A549 (cell line): Measurements from ENCODE around the gene PMS1. TPM values are rescaled to one million over a fixed set of nuclear protein-coding genes. Genes with fewer than 3 reads are reported as not detected.

Source experiments
- ATAC-seq, 2 experiments: fragments of 200-7000 bp in 1 of 2; fragments of >200 bp in 1 of 2; cut with Nextera tagmentation in 1 of 2; cut with Tn5 transposase in 1 of 2; 3 replicates each; pipeline versions ENCODE4 v1.8.0 to v1.9.1; 2018 to 2020; ENCODE audit warnings: mild to moderate bottlenecking in 1 of 2, moderate library complexity in 1 of 2
- CTCF ChIA-PET: fragments of 300-600 bp; sonication (Branson Sonifier 250); formaldehyde crosslinking; extraction: SDS; loops from one replicate; lab custom pipeline; 2021; ENCODE audit warnings: antibody characterized with exemption, inconsistent platforms; lab: Yijun Ruan, JAX
- POLR2A ChIA-PET: fragments of 350-600 bp; formaldehyde crosslinking; extraction: SDS; loops from one replicate; lab custom pipeline; 2021; ENCODE audit warnings: antibody characterized with exemption, inconsistent platforms; lab: Yijun Ruan, JAX
- DNase-seq, 2 experiments: peaks; one replicate each; pipeline versions ENCODE4 v3.0.0 to v3.0.0-alpha.2; 2011 to 2016; ENCODE audit warnings: low read depth in 1 of 2, low spot score in 1 of 2
- FAIRE-seq: peaks from 2 replicates; lab custom pipeline; 2011; peaks lifted over from hg19 to GRCh38; lab: Jason Lieb, UNC
- H3K27ac ChIP-seq, 2 experiments: fragments of >200 bp; sonication (Bioruptor Twin); formaldehyde crosslinking; 3 replicates each; pipeline ENCODE4 v1.5.1; 2016 to 2017
- H3K4me1 ChIP-seq: fragments of >200 bp; sonication (Bioruptor Twin); formaldehyde crosslinking; 3 replicates; pipeline ENCODE4 v1.6.1; 2016
- H3K4me2 ChIP-seq: fragments of >200 bp; sonication (Bioruptor Twin); formaldehyde crosslinking; 3 replicates; pipeline ENCODE4 v1.6.1; 2016
- H3K4me3 ChIP-seq: fragments of >200 bp; sonication (Bioruptor Twin); formaldehyde crosslinking; 3 replicates; pipeline ENCODE4 v1.5.1; 2016
- H3K9me3 ChIP-seq: fragments of >200 bp; sonication (Bioruptor Twin); formaldehyde crosslinking; 3 replicates; pipeline ENCODE4 v1.6.1; 2016
- ATOH8 ChIP-seq: fragments of 250-450 bp; sonication (Bioruptor Pico); IDR thresholded peaks from 2 replicates; pipeline ENCODE4 v1.5.0; 2020; ENCODE audit warnings: low read depth, mild to moderate bottlenecking, moderate library complexity
- CEBPB ChIP-seq, 2 experiments: fragments of >200 bp in 1 of 2; sonication (Bioruptor Twin) in 1 of 2; formaldehyde crosslinking in 1 of 2; IDR thresholded peaks; 2 replicates each; pipeline ENCODE4 v1.6.1; 2012 to 2016
- EP300 ChIP-seq, 2 experiments: fragments of >200 bp; sonication (Bioruptor Twin); formaldehyde crosslinking; IDR thresholded peaks; 2 replicates in 1 of 2; 3 replicates in 1 of 2; pipeline ENCODE4 v1.6.1; 2016 to 2017
- FOSB ChIP-seq: fragments of 250-450 bp; sonication (Bioruptor Pico); IDR thresholded peaks from 2 replicates; pipeline ENCODE4 v1.5.0; 2020; ENCODE audit warnings: mild to moderate bottlenecking, moderate library complexity
- FOSL2 ChIP-seq, 2 experiments: fragments of 450-650 bp in 1 of 2; fragments of >200 bp in 1 of 2; sonication (Bioruptor Twin) in 1 of 2; formaldehyde crosslinking; IDR thresholded peaks; 2 replicates each; pipeline versions ENCODE4 v1.5.0 to v1.6.1; 2016 to 2020; ENCODE audit warnings: mild to moderate bottlenecking in 1 of 2, moderate library complexity in 1 of 2
- FOXS1 ChIP-seq: fragments of 250-450 bp; sonication (Bioruptor Pico); IDR thresholded peaks from 2 replicates; pipeline ENCODE4 v1.5.0; 2020; ENCODE audit warnings: mild to moderate bottlenecking, moderate library complexity
- HDAC2 ChIP-seq: fragments of 200-600 bp; sonication (generic); IDR thresholded peaks from 2 replicates; pipeline ENCODE4 v1.6.1; 2016
- HOXA7 ChIP-seq: fragments of 250-450 bp; sonication (Bioruptor Pico); IDR thresholded peaks from 2 replicates; pipeline ENCODE4 v1.5.0; 2020; ENCODE audit warnings: mild to moderate bottlenecking, moderate library complexity
- HOXB13 ChIP-seq: fragments of 250-450 bp; sonication (Bioruptor Pico); IDR thresholded peaks from 2 replicates; pipeline ENCODE4 v1.5.0; 2020; ENCODE audit warnings: low read depth, mild to moderate bottlenecking, moderate library complexity
- HOXB5 ChIP-seq: fragments of 250-450 bp; sonication (Bioruptor Pico); IDR thresholded peaks from 2 replicates; pipeline ENCODE4 v1.5.0; 2020; ENCODE audit warnings: mild to moderate bottlenecking, moderate library complexity
- JUN ChIP-seq, 2 experiments: fragments of >200 bp; sonication (Bioruptor Twin); formaldehyde crosslinking; IDR thresholded peaks; 2 replicates in 1 of 2; 3 replicates in 1 of 2; pipeline ENCODE4 v1.6.1; 2016 to 2017
- KDM5A ChIP-seq: fragments of 200-600 bp; sonication (generic); IDR thresholded peaks from 2 replicates; pipeline ENCODE4 v1.6.1; 2016; ENCODE audit warnings: antibody characterized with exemption, mild to moderate bottlenecking
- MAZ ChIP-seq: fragments of 150-350 bp; IDR thresholded peaks from 2 replicates; pipeline ENCODE4 v1.6.1; 2014; ENCODE audit warnings: antibody characterized with exemption, low read depth, low read length, borderline replicate concordance
- MYC ChIP-seq: IDR thresholded peaks from 2 replicates; pipeline ENCODE4 v1.6.1; 2012; ENCODE audit warnings: mild to moderate bottlenecking, inconsistent platforms, low read length, improper control_type of control experiment, borderline replicate concordance
- NFE2L2 ChIP-seq: fragments of 150-350 bp; conservative IDR thresholded peaks from 2 replicates; pipeline ENCODE4 v1.6.1; 2014; ENCODE audit warnings: low read length
- NPAS2 ChIP-seq: fragments of 250-450 bp; sonication (Bioruptor Pico); IDR thresholded peaks from 2 replicates; pipeline ENCODE4 v1.8.0; 2022; ENCODE audit warnings: mild to moderate bottlenecking, moderate library complexity, borderline replicate concordance
- NR3C1 ChIP-seq: fragments of >200 bp; sonication (Bioruptor Twin); formaldehyde crosslinking; IDR thresholded peaks from 3 replicates; pipeline ENCODE4 v1.6.1; 2017
- PBX3 ChIP-seq: IDR thresholded peaks from 2 replicates; pipeline ENCODE4 v1.6.1; 2012
- POLR2AphosphoS2 ChIP-seq: conservative IDR thresholded peaks from 2 replicates; pipeline ENCODE4 v1.6.1; 2012; ENCODE audit warnings: low read length, improper control_type of control experiment, inconsistent platforms
- RCOR1 ChIP-seq: fragments of 150-350 bp; IDR thresholded peaks from 2 replicates; pipeline ENCODE4 v1.6.1; 2014; ENCODE audit warnings: antibody characterized with exemption, low read length, low read depth
- RFX5 ChIP-seq: fragments of 450-650 bp; IDR thresholded peaks from 2 replicates; pipeline ENCODE4 v1.7.1; 2014; ENCODE audit warnings: antibody characterized with exemption, mild to moderate bottlenecking, moderate library complexity
- RNF2 ChIP-seq: fragments of 200-600 bp; sonication (generic); IDR thresholded peaks from 2 replicates; pipeline ENCODE4 v1.6.1; 2016; ENCODE audit warnings: low read depth, mild to moderate bottlenecking, antibody characterized with exemption, moderate library complexity, borderline replicate concordance
- SREBF2 ChIP-seq: fragments of 450-650 bp; IDR thresholded peaks from 2 replicates; pipeline ENCODE4 v1.6.1; 2014; ENCODE audit warnings: mild to moderate bottlenecking, moderate library complexity
- TFCP2L1 ChIP-seq: fragments of 250-450 bp; sonication (Bioruptor Pico); IDR thresholded peaks from 2 replicates; pipeline ENCODE4 v1.5.0; 2021; ENCODE audit warnings: mild to moderate bottlenecking
- TP53 ChIP-seq: fragments of 250-450 bp; sonication (Bioruptor Pico); IDR thresholded peaks from 2 replicates; pipeline ENCODE4 v1.5.0; 2021; ENCODE audit warnings: mild to moderate bottlenecking, moderate library complexity
- ZNF302 ChIP-seq: fragments of 250-450 bp; sonication (Bioruptor Pico); IDR thresholded peaks from 2 replicates; pipeline ENCODE4 v1.9.0; 2021; ENCODE audit warnings: inconsistent platforms, mild to moderate bottlenecking, moderate library complexity
- ZSCAN20 ChIP-seq: fragments of 250-450 bp; sonication (Bioruptor Pico); IDR thresholded peaks from 2 replicates; pipeline ENCODE4 v1.8.0; 2022; ENCODE audit warnings: mild to moderate bottlenecking, moderate library complexity
- WGBS: methylation state at CpG from one replicate; pipeline ENCODE4 v1.1.6; 2017; ENCODE audit errors: missing lambda C conversion rate; 5-methylcytosine and 5-hydroxymethylcytosine counted together
- polyA plus RNA-seq, 4 experiments: library from polyadenylated mRNA; depleted of rRNA in 3 of 4; stranded (reverse); fragments of >200 nt; fragmentation: RNase III in 1 of 4; extraction: RNeasy Plus Mini Kit Qiagen cat#74134 plus additional on column Dnase treatment in 1 of 4; gene quantifications; 2 replicates in 3 of 4; 3 replicates in 1 of 4; pipeline ENCODE4 v1.2.3, GENCODE V29; 2011 to 2017
- TF ChIP-seq, protein P1 (sequence below): fragments of 150-350 bp; IDR thresholded peaks from 2 replicates; pipeline ENCODE4 v1.6.1; 2014; ENCODE audit warnings: low read depth, mild to moderate bottlenecking, low read length
- TF ChIP-seq, protein P2 (sequence below): fragments of >200 bp; sonication (Bioruptor Twin); formaldehyde crosslinking; IDR thresholded peaks from 2 replicates; pipeline ENCODE4 v1.6.1; 2016

PMS1 gene
- polyA plus RNA-seq, 2 of the 4 experiments (the other 2 are of a cell fraction) = 16.1 to 28.9 TPM

GRCh38 chr2:189860161-189860560, 75.9 kb downstream of the PMS1 start:
- DNase-seq (no peak), ATAC-seq (no peak), FAIRE-seq (no peak)
- Histone ChIP-seq H3K4me1 (peaks cover under 1% of the 10 kb centered on the region; the same call in 1 of the 3 replicates), H3K4me2 (no peak overlapping the region), H3K9me3 (no peaks in the 10 kb centered on the region), H3K27ac (no peak overlapping the region), H3K4me3 (no peak overlapping the region)
- TF ChIP-seq POLR2AphosphoS2 (no peak), ATOH8 (CRISPR knock-in tag) (no peak), ZNF302 (CRISPR knock-in tag) (no peak), RCOR1 (no peak), RNF2 (no peak), FOSL2 (IDR thresholded peaks at IDR 0.05) (no peak), FOSL2 (CRISPR knock-in tag; IDR thresholded peaks at IDR 0.05) (no peak), CEBPB (IDR thresholded peaks at IDR 0.05) (no peak), SREBF2 (no peak), EP300 (IDR thresholded peaks at IDR 0.05) (no peak), FOSB (CRISPR knock-in tag) (no peak), HDAC2 (no peak), FOXS1 (CRISPR knock-in tag) (no peak), ZSCAN20 (no peak)
- TF ChIP-seq, protein P1, sequence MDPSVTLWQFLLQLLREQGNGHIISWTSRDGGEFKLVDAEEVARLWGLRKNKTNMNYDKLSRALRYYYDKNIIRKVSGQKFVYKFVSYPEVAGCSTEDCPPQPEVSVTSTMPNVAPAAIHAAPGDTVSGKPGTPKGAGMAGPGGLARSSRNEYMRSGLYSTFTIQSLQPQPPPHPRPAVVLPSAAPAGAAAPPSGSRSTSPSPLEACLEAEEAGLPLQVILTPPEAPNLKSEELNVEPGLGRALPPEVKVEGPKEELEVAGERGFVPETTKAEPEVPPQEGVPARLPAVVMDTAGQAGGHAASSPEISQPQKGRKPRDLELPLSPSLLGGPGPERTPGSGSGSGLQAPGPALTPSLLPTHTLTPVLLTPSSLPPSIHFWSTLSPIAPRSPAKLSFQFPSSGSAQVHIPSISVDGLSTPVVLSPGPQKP = no peak
- CTCF ChIA-PET = no interaction called here
- POLR2A ChIA-PET = no interaction called here

DNA sequence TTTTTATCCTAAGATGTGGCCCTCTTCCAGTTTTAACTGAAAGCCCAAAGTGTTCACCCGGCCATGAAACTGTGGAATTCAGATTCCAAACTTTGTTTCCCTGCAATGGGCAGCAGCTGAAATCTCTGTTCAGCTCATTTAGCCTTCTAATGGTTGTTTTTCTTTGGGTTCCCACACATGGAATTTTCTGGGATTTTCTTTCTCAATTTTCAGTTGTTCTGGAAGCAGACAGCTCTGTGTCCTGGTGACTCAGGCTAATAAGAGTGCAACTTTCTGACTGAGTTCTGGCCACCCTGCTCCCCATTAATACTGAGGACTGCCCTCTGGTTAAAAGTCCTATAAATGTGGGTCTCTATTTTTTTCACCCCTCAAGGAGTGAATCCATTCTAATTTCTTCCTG, 78.5 kb downstream of the PMS1 start:
- WGBS = 89% methylated on average over 1 of the region's 1 CpG
- POLR2A ChIA-PET = no interaction called here
- DNase-seq = no peak
- FAIRE-seq = no peak
- Histone ChIP-seq H3K27ac (no peak overlapping the region), H3K4me1 (no peaks in the 10 kb centered on the region)
- no peak for TF ChIP-seq RFX5
- TF ChIP-seq NPAS2 (CRISPR knock-in tag) = no peak
- TF ChIP-seq HOXA7 = no peak
- no peak for TF ChIP-seq JUN (IDR thresholded peaks at IDR 0.05)
- no peak for TF ChIP-seq NR3C1
- TF ChIP-seq ZSCAN20 = no peak
- no peak for TF ChIP-seq NFE2L2
- TF ChIP-seq PBX3 = no peak
- no peak for TF ChIP-seq ZNF302 (CRISPR knock-in tag)
- TF ChIP-seq, protein P2, sequence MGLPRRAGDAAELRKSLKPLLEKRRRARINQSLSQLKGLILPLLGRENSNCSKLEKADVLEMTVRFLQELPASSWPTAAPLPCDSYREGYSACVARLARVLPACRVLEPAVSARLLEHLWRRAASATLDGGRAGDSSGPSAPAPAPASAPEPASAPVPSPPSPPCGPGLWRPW = no peak
- no peak for TF ChIP-seq TP53 (CRISPR knock-in tag)
- no peak for TF ChIP-seq KDM5A
- no peak for TF ChIP-seq HOXB13 (CRISPR knock-in tag)
- TF ChIP-seq TFCP2L1 (CRISPR knock-in tag) = no peak
- no peak for TF ChIP-seq MYC
- TF ChIP-seq MAZ = no peak
- TF ChIP-seq HOXB5 (CRISPR knock-in tag) = no peak
- TF ChIP-seq, all 56 proteins: peak for 0
- H3K9me3 ChIP-seq = no peaks in the 10 kb centered on the region
- no peak overlapping the region for H3K4me2 ChIP-seq
- CTCF ChIA-PET = no interaction called here
- ATAC-seq = no peak
- no peak overlapping the region for H3K4me3 ChIP-seq
